ENCODE results near the gene LRRC17.

DNA sequence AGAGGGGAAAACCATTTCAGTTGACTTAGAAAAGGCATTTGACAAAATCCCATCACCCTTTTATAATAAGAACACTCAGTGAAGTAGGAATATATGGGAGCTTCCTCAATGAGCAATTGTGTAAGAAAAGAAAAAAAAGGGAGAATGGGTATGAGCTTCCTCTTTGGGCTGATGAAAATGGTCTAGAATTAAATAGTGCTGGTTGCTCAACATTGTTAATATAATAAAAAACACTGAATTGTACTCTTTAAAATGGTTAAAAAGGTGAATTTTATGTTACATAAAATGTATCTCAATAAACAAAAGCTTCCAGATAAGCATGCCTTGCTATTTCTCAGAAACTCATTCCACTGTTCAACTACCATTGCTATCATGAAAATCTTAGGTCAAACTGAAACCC lies 40.6 kb downstream of the LRRC17 start:
- no peak for TF ChIP-seq POLR2A (IDR thresholded peaks at IDR 0.05)
- no peak for TF ChIP-seq CTCF (IDR thresholded peaks at IDR 0.05)

Data from heart left ventricle (tissue), 13 donors.